Stimulated activated effector memory CD8-positive, alpha-beta T cell treated with anti-CD3 and anti-CD28 coated beads, Interleukin-12 subunit alpha, Interleukin-12 subunit beta, amount 100 ng/mL, for 72 hours (primary cell): ENCODE results near the gene DENND1C.

Experiments used
- ATAC-seq: fragments of 150-1000 bp; cut with Tn5 transposase; 2 replicates; pipeline ENCODE4 v1.10.0; 2021
- DNase-seq, 2 donors: peaks; one replicate each; pipeline ENCODE4 v3.0.0; 2021 to 2022; ENCODE audit warnings: low spot score in 2 of 2
- H3K27ac Mint-ChIP-seq: one replicate; pipeline ENCODE4 v1.8.0; 2022; ENCODE audit warnings: mild to moderate bottlenecking, mixed read lengths
- H3K36me3 Mint-ChIP-seq: one replicate; pipeline ENCODE4 v1.8.0; 2022; ENCODE audit warnings: mild to moderate bottlenecking, mixed read lengths
- H3K4me1 Mint-ChIP-seq: one replicate; pipeline ENCODE4 v1.8.0; 2022; ENCODE audit warnings: mixed read lengths
- H3K4me3 Mint-ChIP-seq: one replicate; pipeline ENCODE4 v1.8.0; 2022; ENCODE audit warnings: mild to moderate bottlenecking, mixed read lengths
- H3K9me3 Mint-ChIP-seq: one replicate; pipeline ENCODE4 v1.8.0; 2022; ENCODE audit warnings: mixed read lengths

The DENND1C gene

GRCh38 chr19:6473647-6474046 is 7.9 kb downstream of the DENND1C start:
- Mint-ChIP-seq H3K27ac (peak overlapping the region; percentile 34), H3K36me3 (peaks cover 92% of the 10 kb centered on the region), H3K4me3 (no peak overlapping the region), H3K9me3 (no peaks in the 10 kb centered on the region), H3K4me1 (no peaks in the 10 kb centered on the region)
- no peak for ATAC-seq
- DNase-seq: no peak

- DNase-seq (no peak), ATAC-seq (no peak)
- H3K4me1 Mint-ChIP-seq: peaks cover 3% of the 10 kb centered on the region
- H3K36me3 Mint-ChIP-seq: peaks cover 94% of the 10 kb centered on the region
- no peaks in the 10 kb centered on the region for H3K9me3 Mint-ChIP-seq
- H3K4me3 Mint-ChIP-seq: no peak overlapping the region
- no peak overlapping the region for H3K27ac Mint-ChIP-seq
Observed at GRCh38 chr19:6472713-6473112, 8.9 kb downstream of the DENND1C start.

GRCh38 chr19:6471076-6471475 is 10.5 kb downstream of the DENND1C start:
- Mint-ChIP-seq H3K9me3 (no peaks in the 10 kb centered on the region), H3K4me1 (peaks cover 4% of the 10 kb centered on the region), H3K27ac (no peak overlapping the region), H3K36me3 (peaks cover 82% of the 10 kb centered on the region), H3K4me3 (no peak overlapping the region)
- ATAC-seq (no peak), DNase-seq (no peak)

GRCh38 chr19:6470173-6470572 is 11.4 kb downstream of the DENND1C start:
- H3K27ac Mint-ChIP-seq: peak overlapping the region; percentile 48
- no peaks in the 10 kb centered on the region for H3K9me3 Mint-ChIP-seq
- no peak overlapping the region for H3K4me3 Mint-ChIP-seq
- peaks cover 5% of the 10 kb centered on the region for H3K4me1 Mint-ChIP-seq
- peaks cover 76% of the 10 kb centered on the region for H3K36me3 Mint-ChIP-seq
- ATAC-seq (no peak), DNase-seq (no peak)

GRCh38 chr19:6467384-6467783 is 14.2 kb downstream of the DENND1C start:
- Mint-ChIP-seq H3K9me3 (no peaks in the 10 kb centered on the region), H3K36me3 (peaks cover 48% of the 10 kb centered on the region), H3K4me3 (no peak overlapping the region), H3K27ac (peak overlapping the region; percentile 69), H3K4me1 (peaks cover 20% of the 10 kb centered on the region)
- ATAC-seq (no peak), DNase-seq (no peak)

GRCh38 chr19:6466526-6467248 is 14.9 kb downstream of the DENND1C start:
- no peak overlapping the region for H3K27ac Mint-ChIP-seq
- ATAC-seq (peak; percentile 31), DNase-seq (no peak)
- no peak overlapping the region for H3K4me3 Mint-ChIP-seq
- H3K9me3 Mint-ChIP-seq: no peaks in the 10 kb centered on the region
- H3K36me3 Mint-ChIP-seq: peaks cover 41% of the 10 kb centered on the region
- peaks cover 20% of the 10 kb centered on the region for H3K4me1 Mint-ChIP-seq

GRCh38 chr19:6465663-6466062 is 15.9 kb downstream of the DENND1C start:
- ATAC-seq (no peak), DNase-seq (no peak)
- H3K4me3 Mint-ChIP-seq: no peak overlapping the region
- no peak overlapping the region for H3K27ac Mint-ChIP-seq
- peaks cover 21% of the 10 kb centered on the region for H3K4me1 Mint-ChIP-seq
- H3K36me3 Mint-ChIP-seq: peaks cover 31% of the 10 kb centered on the region
- no peaks in the 10 kb centered on the region for H3K9me3 Mint-ChIP-seq

- Mint-ChIP-seq H3K36me3 (peaks cover 30% of the 10 kb centered on the region), H3K4me1 (peaks cover 27% of the 10 kb centered on the region), H3K9me3 (no peaks in the 10 kb centered on the region), H3K27ac (peak overlapping the region; percentile 53), H3K4me3 (no peak overlapping the region)
- DNase-seq (no peak), ATAC-seq (no peak)
Observed at GRCh38 chr19:6465006-6465405, 16.6 kb downstream of the DENND1C start.

- Mint-ChIP-seq H3K4me3 (peak within 1 kb of the TSS; percentile 39), H3K9me3 (no peaks in the 10 kb centered on the region), H3K4me1 (peaks cover 31% of the 10 kb centered on the region), H3K27ac (peak within 1 kb of the TSS; percentile 53), H3K36me3 (peaks cover 25% of the 10 kb centered on the region)
- ATAC-seq (no peak), DNase-seq (no peak)
Observed at GRCh38 chr19:6464070-6464873, 17.3 kb downstream of the DENND1C start, which contains the start of gene CRB3. TSS of gene CRB3 (plus strand) at chr19:6464271. CDS start at chr19:6464702, 431 bp downstream.

- Mint-ChIP-seq H3K36me3 (peaks cover 33% of the 10 kb centered on the region), H3K9me3 (no peaks in the 10 kb centered on the region), H3K4me3 (peak overlapping the region; percentile 88), H3K27ac (peak overlapping the region; percentile 79), H3K4me1 (peaks cover 40% of the 10 kb centered on the region)
- peak; percentile 91 to 97 for DNase-seq
- peak; percentile 88 for ATAC-seq
Observed at GRCh38 chr19:6460099-6460884, 21.3 kb downstream of the DENND1C start.

GRCh38 chr19:6459262-6460098 is 22.1 kb downstream of the DENND1C start, which contains the start of gene SLC25A23:
TSS of gene SLC25A23 (minus strand) at chr19:6459792. CDS start at chr19:6459628, 164 bp downstream.
- DNase-seq (peak; percentile 40 to 77), ATAC-seq (peak; percentile 43)
- peak within 1 kb of the TSS; percentile 88 for H3K4me3 Mint-ChIP-seq
- peak within 1 kb of the TSS; percentile 79 for H3K27ac Mint-ChIP-seq
- peaks cover 32% of the 10 kb centered on the region for H3K4me1 Mint-ChIP-seq
- H3K36me3 Mint-ChIP-seq: peaks cover 33% of the 10 kb centered on the region
- no peaks in the 10 kb centered on the region for H3K9me3 Mint-ChIP-seq

GRCh38 chr19:6458695-6459261 is 22.8 kb downstream of the DENND1C start:
- H3K36me3 Mint-ChIP-seq: peaks cover 33% of the 10 kb centered on the region
- ATAC-seq: no peak
- H3K27ac Mint-ChIP-seq: peak overlapping the region; percentile 66

GRCh38 chr19:6457958-6458694 is 23.5 kb downstream of the DENND1C start:
- Mint-ChIP-seq H3K9me3 (no peaks in the 10 kb centered on the region), H3K4me3 (peak overlapping the region; percentile 88), H3K36me3 (peaks cover 38% of the 10 kb centered on the region), H3K27ac (peak overlapping the region; percentile 66), H3K4me1 (peaks cover 24% of the 10 kb centered on the region)
- no peak for DNase-seq
- no peak for ATAC-seq

More at GRCh38 chr19:6458695-6459261, 22.8 kb downstream of the DENND1C start:
- Mint-ChIP-seq H3K9me3 (no peaks in the 10 kb centered on the region), H3K4me1 (peaks cover 25% of the 10 kb centered on the region), H3K4me3 (peak overlapping the region; percentile 88)
- DNase-seq: no peak
